GM12801 (cell line): ENCODE measurements around the gene LYPD1.

Source experiments
- CTCF ChIP-seq: IDR thresholded peaks from one replicate; pipeline ENCODE4 v1.5.1; 2011; ENCODE audit warnings: control low read depth; ENCODE audit not compliant: insufficient read length; ENCODE audit errors: extremely low read depth

The LYPD1 gene

DNA sequence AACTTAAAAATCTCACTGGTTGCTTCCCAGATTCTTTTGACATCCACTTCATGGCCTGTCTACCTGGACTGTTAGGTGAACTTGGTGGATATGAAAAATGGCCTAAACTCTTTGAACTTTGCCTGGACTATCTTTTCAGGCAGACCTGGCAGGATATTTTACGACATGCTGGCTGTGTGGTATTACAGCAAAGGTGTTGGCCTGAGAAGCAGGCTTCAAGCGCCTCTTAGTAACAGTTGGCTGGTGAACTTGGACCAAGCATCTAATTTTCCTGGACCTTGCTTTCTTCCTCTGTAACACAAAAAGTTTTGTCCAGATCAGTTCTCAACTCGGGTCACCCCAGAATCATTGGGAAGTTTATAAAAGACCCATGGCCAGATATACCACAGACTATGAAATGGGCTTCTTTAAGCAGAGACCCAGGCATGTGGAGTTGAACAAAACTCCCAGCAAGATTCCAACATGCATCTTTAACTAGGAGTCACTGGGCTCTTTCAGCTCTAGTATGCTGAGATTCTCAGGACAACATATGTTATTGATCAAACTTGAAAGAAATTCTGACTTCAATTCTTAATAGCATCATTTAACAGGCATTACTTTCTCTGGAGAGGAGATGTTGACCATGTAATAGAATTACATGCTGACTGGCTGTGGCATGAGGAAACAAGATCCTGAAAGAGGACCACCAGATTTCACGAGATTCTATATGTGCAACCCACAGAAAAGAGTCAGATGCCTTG lies 4.4 kb downstream of the LYPD1 start:
- TF ChIP-seq CTCF, result no peak

GRCh38 chr2:132664096-132664495 lies 5.9 kb downstream of the LYPD1 start:
- TF ChIP-seq CTCF, result no peak

DNA sequence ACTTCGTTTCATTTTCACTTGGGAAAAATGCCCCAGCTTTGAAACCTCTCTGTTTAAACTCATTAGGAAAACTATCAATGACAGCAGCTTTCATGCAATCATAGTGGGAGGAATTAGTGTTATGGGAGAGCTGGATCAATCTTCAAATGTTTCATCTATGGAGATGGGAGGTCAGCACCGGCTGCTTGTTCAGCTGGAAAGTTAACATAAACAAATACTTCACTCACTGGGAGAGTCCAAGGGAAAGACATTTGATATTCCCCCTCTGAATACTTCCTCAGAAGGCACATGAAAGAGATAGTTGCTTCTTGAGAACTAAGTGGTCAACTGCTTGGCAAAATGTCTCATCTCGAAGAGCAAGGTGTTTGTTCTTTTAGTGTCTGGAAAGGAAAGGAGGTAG lies 7.3 kb downstream of the LYPD1 start:
- TF ChIP-seq CTCF, result no peak

GRCh38 chr2:132659331-132659730 lies 10.7 kb downstream of the LYPD1 start:
- no peak for TF ChIP-seq CTCF

GRCh38 chr2:132656266-132656975 lies 13.6 kb downstream of the LYPD1 start:
- TF ChIP-seq CTCF, result no peak

DNA sequence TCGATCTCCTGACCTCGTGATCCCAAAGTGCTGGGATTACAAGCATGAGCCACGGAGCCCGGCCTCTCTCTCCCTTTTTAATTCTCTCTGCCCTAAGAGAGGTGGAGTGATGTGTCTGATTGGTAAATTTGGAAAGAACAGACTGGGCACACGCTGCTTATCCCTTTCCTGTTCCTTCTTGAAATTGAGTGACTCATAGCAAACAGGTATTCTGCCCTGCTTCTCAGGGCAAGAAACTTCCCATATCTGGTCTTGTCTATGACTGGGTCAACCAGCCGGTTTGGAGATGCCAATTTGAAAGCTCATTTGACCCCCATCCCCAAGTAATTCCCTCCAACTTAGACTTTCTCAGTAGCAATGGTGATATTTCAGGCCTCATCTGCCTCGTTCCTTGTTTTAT lies 15.0 kb downstream of the LYPD1 start:
- TF ChIP-seq CTCF, result no peak

- no peak for TF ChIP-seq CTCF
Observed at GRCh38 chr2:132654335-132654734, 15.7 kb downstream of the LYPD1 start.
